Ecto neural progenitor cell (in vitro differentiated cells): Measurements from ENCODE around the gene FRG2.
"Not testable (repeated sequence)": the region's sequence is repeated elsewhere in the genome, so short reads cannot be mapped to it uniquely, and the experiment has no call there.

Source experiments
- DNase-seq: peaks from one replicate; pipeline ENCODE4 v3.0.0-alpha.2; 2018; ENCODE audit warnings: low spot score

Gene FRG2

DNA sequence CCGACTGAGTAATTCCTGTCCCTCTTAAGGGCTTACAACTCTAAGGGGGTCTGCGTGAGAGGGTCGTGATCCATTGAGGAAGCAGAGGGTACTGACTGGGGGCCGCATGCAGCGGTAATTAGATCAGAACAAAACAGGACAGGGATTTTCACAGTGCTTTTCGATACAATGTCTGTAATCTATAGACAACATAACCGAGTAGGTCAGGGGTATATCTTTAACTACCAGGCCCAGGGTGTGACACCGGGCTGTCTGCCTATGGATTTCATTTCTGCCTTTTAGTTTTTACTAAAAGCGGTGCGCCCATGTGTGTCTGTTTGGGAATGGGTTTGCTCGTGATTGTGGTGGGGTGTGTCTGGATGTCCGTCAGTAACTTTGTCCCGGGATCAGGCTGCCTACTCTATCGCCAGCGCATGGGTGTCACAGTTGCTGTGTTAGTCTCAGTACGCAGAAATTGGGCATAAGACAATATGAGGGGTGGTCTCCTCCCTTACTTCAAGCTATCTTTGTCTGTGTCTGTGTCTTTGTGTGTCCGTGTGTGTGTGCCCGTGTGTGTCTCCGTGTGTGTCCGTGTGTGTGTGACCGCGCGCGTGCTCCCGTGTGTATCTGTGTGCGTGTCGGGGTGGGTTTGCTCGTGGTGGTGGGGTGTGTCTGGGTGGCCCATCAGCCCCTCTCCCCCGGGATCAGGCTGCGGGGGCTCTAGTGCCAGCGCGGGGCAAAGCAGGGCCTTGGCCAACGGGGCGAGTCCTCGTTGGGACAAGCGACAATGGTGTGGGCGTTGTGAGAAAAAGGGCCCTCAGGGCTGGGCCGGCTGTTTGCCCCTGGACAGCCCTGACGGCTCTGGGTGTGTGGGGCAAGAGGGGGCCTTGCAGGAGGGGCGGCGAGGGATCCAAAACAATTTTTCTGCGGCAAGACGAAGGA is 10.4 kb downstream of the FRG2 start:
- DNase-seq, result no peak

DNA sequence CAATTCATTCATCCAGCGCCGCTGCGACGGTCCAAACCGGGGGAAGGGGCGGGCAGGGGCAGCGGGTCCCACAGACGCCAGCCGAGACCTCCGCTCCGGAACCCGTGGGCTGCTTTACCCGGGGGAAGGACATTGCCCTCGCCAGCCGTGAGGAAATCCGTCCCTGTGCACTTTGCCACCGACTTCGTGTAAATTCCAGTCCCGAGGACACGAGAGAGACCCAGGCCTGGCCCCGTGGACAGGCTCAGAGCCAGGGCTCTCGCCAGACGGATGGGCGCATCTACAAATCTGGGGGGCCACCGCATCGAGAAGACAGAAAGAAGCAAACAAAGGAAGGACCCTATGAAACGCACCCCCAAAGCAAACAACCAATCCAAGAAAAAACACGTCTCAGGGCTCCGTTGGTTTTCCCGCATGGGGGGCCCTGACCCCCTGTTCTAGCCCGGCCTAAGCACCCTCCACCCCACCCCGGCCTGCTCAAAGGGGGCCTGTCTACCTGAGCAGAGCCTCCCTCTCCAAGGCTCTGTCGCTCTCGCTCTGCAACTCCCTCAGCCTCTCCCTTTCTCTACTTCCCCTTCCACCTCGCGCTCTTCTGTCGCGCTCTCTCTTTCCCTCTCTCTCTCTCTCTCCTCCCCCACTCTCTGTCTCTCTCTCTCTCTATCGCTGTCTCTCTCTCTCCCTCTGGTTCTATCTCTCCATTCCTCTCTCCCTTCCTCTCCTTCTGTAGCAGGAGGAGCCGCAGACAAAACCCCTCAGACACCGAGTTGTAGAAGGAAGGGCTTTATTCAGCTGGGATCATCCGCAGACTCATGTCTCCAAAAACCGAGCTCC is 11.3 kb downstream of the FRG2 start:
- no peak for DNase-seq

- peak; percentile 54 for DNase-seq
These were observed 12.1 kb downstream of the FRG2 start for GRCh38 chr4:190014771-190015537.

GRCh38 chr4:189989941-189990340 is 37.1 kb downstream of the FRG2 start:
- DNase-seq, result not testable (repeated sequence)

DNA sequence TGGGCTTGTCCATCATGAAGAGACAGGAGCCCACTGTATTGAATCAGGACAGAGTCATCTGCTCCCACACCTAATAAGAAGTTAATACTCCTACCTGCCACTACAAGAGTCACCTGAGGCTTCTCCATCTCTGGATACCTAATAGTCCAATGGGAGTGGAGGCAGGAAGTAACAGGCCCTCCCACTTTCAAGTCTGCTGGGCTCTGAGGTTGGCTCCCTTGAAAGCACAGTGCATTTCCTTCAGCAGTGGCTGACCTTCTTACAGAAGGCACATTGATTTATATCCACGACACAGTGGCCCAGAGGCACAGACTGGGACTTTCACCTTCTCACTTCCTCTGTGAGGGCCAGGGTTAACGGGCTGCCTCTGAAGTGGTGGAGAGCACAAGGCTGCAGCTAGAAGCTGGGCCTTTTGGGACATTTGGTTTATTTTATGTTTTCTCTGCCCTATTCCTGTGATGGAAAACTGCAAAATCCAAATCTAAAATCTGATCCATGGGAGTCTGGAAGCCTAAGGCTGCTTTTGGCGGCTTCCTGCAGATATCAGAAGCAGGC is 38.1 kb downstream of the FRG2 start:
- DNase-seq, result no peak

DNA sequence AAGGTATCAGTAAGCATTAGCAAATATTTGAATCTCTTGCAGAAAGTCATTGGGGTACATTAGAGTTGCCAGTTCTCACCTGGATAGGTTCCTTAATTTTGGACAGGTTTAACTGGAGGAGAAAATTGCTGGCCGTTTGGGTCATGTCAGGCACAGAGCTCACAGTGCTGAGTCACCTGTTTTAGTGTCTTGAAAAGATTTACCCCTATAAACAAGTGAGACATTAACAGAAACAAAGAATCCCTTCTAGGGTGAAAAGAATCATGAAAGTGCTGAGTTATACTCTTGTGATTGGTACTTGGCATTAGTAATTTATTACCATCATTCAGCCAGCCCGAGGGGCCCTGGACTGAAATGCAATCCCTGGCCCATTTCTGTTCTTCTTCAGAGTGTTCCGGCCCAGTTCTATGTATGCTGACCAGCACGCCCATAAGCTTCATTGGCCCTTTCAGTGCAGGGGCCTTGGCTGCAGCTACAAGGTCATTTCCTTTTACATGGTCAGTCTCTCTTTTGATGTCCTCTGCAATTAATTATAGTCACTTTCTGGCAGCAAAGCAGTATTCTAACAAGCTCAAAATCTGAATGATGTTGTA is 41.3 kb downstream of the FRG2 start:
- not testable (repeated sequence) for DNase-seq

DNA sequence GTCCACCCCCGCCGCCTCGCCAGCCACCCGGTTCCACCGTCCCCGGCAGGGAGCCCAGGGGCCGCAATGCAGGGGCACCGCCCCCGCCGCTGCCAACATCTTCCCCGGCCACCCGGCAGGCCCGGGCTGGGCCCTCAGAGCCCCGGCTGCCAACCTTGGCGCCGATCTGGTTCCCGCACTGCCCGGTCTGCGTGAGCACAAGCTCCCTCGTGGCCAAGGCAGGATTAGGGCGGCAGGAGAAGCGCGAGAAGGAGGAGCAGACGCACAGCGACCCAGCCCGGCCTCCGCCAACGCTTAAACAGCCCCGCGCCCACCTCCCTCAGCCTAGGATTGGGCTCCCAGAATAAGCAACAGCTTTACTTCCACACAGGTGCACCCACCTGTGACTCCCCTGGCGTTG is 42.4 kb downstream of the FRG2 start:
- not testable (repeated sequence) for DNase-seq

DNA sequence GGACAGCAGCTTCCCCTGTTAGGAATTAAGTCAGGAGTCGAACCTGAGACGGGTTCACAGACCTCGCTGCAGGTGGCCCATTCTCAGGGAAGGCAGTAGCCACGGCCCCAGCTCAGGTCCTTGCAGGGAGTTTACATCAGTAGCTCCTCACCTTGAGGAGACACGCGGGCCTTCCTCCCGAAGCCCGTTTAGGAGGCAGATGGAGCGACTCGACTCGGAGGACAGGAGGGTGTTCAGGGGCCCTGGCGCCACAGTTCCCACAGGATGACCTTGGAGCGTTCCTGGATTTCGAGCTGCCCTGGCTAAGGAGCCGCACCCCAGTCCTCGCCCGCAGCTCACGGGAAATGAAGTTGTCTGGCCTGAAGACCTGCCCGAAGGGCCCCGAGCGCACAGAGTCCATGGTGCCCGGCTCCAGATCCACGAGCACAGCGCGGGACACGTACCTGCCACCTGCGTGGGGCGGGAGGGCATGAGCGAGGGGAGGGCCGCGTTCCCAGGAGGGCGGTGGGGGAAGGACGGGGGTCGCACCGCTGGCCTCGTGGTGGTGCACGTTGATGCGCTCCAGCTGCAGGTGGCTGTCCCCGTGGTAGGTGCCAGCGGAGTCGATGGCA is 43.0 kb downstream of the FRG2 start:
- DNase-seq, result not testable (repeated sequence)

DNA sequence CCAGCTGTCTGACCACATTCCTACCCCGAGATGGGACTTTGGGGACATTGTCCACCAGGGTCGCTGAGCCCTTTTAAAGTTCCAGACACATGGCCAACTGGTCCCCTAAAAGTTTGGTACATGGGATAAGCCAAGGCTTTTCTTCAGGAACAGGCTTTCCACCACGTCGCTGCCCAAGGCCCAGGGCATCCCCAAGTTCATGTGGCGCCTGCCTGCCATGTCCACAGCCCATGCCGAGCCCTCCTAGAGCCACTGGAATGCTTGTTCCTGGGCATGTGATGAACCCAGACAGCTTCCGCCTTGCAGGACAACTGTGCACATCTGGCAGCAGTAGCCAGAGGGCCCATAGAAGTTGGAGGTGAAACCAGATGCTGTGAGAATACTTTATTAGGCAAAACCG is 45.1 kb downstream of the FRG2 start:
- DNase-seq, result no peak

DNA sequence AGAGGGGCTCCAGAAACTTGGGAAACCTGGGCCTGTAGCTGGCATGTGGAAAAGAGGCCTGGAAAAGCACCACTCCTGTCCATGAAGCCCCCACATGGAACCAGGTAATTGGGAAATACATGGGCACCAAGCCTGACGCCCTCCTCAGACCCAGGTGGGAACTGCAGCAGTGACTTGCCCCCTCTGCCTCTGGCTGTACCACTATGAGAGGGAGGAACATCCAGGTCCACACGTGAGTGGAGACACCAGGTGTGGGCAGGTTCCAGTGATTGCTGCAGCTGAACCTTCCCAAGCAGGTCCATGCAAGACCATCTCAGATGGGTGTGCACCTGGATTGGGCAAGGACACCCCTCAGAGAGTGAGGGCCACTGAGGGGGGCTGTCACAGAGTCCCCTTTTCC is 46.8 kb downstream of the FRG2 start:
- not testable (repeated sequence) for DNase-seq

GRCh38 chr4:189979196-189980047 is 47.6 kb downstream of the FRG2 start:
- no peak for DNase-seq
